HT-29 (cell line): ENCODE results near the gene MBP. TPM values are rescaled to one million over a fixed set of nuclear protein-coding genes. Genes with fewer than 3 reads are reported as not detected.
A peak's percentile ranks its signal among the peaks of the same experiment; 100 is the strongest.

ENCODE experiments used
- DNase-seq: peaks from one replicate; pipeline ENCODE4 v3.0.0-alpha.2; 2015; ENCODE audit warnings: low spot score
- total RNA-seq: library from RNA; depleted of rRNA; stranded (reverse); fragments of >200 nt; shearing (Covaris generic); gene quantifications from 2 replicates; pipeline ENCODE4 v1.2.3, GENCODE V29; 2014; rRNA removed

MBP gene
- total RNA-seq, result 27.4 and 28.9 TPM in 2 replicates

DNA sequence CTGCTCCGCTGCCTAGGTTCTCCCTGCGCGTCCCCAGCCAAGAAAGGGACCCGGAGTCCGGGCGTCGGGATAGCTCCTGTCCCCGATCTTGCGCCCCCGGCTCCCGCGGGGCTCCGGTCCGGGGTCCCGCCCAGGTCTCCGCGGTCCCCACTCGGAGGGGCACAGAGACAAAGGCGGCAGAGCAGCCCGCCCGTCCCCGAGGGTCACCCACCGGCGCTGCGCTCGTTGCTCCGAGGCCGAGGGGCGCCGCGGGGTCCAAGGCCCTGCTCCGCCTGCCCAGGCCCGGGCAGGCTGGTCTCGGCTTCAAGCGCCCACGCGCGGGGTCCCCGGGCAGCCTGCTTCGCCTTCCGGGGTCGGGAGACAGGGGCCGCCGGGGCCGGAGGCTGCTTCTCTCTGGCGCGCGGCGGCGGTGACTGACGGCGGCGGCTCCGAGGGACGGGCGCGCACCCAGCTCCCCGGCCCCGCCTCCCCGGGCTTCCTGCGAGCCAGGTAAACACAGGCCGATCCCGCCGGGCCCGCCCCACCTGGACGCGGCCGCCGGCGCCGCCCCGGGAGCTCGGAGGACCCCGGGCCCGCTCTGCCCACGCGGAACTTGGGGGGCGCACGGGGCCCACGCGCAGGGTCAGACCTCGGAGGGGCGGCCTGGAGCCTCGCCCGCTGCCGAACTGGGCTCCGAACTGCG is at the start of gene MBP:
Gene MBP (minus strand): TSS at position 415 of the 682 bp plus-strand sequence. CDS start 27,522 bp downstream, outside the sequence.
- DNase-seq, result peak; percentile 71

DNA sequence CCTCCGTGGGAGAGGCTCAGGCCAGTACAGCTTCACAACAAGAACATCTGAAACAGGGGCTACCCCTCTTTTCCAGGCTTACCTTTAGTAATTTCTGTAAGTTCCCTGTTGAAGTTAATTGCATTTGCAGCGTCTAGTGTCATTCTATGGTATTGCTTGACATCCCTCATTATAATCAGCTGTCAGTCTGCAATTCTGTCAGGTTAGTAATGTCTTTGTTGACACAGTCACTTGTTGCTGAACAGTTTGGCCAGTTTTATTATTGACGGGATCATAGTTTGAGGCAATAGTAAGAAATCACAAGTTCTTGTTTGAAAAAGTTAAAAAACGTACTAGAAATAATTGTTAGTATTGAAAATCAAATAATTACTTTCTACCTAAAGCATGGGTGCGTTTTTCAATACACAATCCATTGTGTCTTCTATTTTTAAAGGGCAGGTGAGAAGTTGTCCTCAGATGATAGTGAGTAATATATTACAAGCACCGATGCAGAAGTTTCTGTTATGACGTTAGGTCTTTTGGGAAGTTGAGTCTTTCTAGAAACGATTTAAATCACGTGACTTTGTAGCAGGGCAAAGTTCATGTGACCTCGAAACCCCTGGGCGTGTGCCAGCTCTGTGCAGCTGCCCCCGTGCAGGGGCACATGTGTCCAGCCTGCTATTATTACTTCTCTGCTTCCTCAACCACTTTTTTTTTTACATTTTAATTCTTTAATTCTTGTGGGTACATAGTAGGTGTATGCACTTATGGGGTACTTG is 49.5 kb upstream of the MBP start:
- DNase-seq, result no peak

GRCh38 chr18:77178559-77178958 is 46.0 kb upstream of the MBP start:
- no peak for DNase-seq

DNA sequence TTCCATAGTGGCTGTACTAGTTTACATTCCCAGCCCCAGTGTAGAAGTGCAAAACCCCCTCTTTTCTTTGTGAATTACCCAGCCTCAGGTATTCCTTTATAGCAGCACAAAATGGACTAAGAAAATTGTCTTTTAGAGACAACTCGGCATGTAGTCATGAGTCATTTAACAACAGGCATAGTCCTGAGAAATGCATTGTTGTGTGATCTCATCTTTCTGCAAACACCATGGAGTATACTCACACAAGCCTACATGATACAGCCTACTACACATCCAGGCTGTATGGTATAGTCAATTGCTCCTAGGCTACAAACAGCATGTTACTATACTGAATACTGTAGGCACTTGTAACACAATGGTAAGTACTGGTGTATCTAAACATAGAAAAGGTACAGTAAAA is 44.4 kb upstream of the MBP start:
- DNase-seq, result no peak

DNA sequence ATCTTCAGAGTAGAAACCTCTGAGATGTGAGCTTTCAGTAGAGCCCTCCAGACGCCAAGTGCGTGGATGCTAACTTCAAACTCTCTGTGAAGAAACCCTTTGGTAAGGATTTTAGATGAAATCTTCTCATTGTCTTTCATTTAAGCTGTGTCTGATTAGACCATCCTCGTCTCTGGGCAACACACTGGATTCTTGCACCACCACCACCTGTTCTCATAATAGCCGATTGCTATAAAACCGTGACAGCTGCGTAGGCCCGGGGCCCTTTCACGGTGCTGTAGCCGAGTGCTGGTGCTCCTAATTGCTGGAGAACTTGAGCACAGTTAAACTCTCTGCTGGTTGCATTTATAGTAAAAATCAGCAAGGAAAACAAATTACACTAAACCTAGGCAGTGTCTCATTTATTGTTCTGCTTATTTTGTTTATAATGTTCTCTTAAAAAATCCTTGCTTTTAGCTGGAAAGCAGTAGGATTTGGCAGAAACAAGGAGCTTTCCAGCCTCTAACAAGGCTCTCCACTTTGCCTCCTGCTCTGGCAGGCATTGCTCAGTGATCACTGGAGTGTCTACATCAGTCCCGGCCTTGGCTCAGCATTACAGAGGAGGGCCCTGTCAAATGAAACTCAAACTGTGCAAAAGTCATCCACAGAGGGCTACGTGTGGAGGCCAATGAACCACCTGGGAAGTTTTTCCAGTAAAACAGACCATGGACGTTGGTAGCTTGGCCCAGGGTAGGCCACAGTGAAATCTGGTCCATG is 40.9 kb upstream of the MBP start:
- DNase-seq, result no peak

DNA sequence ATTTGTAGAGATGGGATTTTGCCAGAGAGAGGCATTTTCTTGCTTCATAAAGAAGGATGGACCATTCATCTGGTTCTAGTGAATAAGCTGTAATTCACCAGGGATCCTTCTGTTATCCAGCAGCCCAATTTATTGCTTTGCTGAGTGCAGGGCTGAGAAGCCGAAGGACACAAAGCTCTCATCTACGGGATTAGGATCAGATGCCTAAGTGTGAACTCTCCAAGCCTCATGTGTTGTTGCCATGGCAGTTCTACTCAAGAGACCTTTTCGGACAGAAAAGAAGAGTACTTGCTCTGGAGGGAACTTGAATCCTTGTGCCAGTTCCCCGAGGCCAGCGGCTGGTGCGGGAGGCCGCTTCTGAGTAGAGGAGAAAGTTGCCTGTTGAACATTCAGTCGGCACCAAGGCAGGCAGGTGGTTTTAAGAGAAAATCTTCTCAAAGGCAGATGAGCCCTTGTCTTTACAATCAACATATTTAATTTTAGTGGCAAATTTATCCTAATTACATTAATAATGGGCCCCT is 38.4 kb upstream of the MBP start:
- no peak for DNase-seq

DNA sequence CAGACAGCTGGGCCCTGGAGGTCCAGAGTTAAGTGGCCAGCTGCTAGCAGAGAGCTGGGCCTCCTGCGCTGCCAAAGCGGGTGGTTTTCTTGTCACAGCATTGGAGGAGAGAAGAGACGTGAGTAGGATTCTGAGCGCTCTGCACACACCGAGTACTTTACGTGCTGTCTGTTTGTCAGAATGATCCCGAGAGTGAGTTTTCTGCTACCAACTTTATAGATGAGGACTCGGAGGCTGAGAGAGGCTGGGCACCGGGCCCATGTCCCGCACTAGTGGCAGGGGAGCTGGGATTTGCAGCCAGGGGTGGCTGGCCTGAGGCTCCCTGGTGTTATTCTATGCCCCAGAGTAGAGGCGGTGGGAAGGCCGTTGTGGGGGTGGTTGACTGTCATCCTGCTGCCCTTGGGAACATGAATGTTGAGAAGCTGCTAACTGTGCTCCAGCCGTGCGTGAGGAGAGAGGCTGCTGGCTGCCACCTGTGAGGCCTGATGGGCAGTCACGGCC is 36.3 kb upstream of the MBP start:
- DNase-seq, result no peak

GRCh38 chr18:77167251-77167650 is 34.7 kb upstream of the MBP start:
- no peak for DNase-seq

DNA sequence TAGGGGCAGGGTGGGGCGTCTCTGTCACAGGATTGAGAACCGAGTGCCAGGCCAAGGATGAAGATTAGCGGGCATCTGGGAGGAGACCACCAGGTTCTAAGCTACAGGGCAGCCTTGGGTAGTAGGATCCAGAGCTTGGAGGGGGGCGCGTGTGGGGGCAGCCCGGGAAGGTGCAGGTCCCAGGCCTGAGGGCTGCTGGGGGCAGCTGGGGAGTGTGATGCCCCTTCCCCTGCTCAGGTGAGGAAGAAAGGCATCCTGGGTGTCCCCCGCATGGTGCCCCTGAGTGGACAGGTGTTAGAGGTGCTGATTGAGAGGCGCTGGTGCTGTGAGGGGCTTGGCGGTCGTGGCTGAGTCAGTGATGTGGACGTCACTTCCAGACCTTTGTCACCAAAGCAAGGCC is 33.9 kb upstream of the MBP start:
- DNase-seq, result no peak

DNA sequence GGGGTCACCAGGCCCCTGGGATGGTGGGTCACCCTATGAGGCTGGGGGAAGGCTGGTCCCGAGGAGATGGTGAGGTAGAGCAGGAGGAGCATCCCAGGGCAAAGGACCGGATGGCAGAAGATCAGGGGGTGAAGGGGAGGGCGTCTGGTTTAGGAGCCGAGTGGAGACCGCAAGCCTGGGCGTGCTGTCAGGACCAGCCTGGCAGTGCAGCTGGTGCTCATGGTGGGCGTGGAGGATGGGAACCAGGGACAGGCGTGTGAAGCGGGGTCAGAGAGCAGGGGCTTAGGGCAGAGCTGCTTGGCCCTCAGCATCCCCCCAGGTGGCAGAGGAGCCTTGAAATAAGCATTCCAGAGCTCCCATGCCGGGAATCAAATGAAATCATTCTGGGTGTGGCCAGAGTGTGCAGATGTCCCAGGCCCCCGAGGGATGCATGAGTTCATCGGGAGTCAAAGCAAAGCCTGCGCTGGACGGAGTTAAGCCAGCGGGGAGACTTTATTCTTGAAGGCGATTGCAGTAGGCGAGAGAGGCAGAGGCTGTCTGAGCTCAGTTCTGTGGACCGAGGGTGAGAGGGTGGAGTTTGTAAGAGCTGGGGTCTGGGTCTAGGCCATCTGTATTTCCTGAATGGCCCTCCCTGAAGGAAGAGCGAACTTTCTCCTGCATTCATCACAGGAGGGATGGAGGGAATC is 33.1 kb upstream of the MBP start:
- no peak for DNase-seq

GRCh38 chr18:77164763-77165485 is 32.3 kb upstream of the MBP start:
- no peak for DNase-seq

- DNase-seq, result no peak
Measured at GRCh38 chr18:77164026-77164425, 31.4 kb upstream of the MBP start.

GRCh38 chr18:77162580-77162979 is 30.0 kb upstream of the MBP start:
- DNase-seq, result no peak

GRCh38 chr18:77161961-77162360 is 29.4 kb upstream of the MBP start:
- no peak for DNase-seq

GRCh38 chr18:77161383-77161782 is 28.8 kb upstream of the MBP start:
- DNase-seq, result no peak

DNA sequence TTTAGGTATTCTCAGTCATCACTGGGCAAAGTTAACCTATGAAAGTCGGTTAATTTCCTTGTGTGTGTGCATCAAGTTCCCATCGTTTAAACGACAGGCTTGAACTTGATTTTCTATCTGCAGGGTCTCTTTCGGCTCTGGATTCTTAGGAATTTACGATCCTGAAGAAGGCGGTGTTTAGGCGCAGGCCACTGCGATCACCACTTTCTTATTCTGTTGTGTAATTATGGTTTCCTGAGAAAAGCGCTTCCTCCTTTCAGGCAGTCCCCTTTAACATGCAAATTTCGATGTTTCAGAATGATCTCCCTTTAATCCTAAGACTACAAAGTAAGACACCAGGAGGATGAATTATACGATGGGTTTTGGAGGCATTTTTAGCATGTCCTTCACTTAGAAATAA is 27.9 kb upstream of the MBP start:
- DNase-seq, result no peak

DNA sequence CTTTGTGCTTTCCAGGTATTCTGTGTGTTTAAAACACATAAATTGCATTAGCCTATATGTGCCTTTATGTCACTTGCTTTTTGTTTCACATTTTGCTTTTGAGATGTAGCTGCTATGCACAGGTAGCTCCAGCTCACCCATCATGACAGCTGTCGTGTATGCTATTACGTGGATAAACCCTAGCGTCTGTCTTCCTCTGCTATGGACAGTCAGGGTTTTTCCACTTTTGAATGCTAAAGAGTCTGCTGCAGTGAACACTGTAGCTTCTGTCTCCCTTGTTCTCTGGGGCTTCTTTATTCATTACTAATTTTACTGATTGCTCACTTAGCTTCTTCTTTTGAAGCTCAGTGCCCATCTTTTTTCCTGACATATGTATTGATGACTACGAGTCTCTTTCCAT is 24.7 kb upstream of the MBP start:
- no peak for DNase-seq

GRCh38 chr18:77155031-77155430 is 22.4 kb upstream of the MBP start:
- DNase-seq, result no peak

GRCh38 chr18:77153404-77153803 is 20.8 kb upstream of the MBP start:
- no peak for DNase-seq

GRCh38 chr18:77151772-77152520 is 19.4 kb upstream of the MBP start:
- no peak for DNase-seq
